K562 (cell line): Measurements from ENCODE around the gene DET1. TPM values are rescaled to one million over a fixed set of nuclear protein-coding genes. Genes with fewer than 3 reads are reported as not detected.

Experiments
- DDX20 ChIP-seq: fragments of 450-650 bp; IDR thresholded peaks from 2 replicates; pipeline ENCODE4 v1.6.1; 2016; ENCODE audit warnings: missing genetic modification characterization, low read depth, mild to moderate bottlenecking, missing compliant biosample characterization, moderate library complexity
- NFE2 ChIP-seq: IDR thresholded peaks from 2 replicates; pipeline ENCODE4 v1.6.1; 2014; ENCODE audit warnings: antibody characterized with exemption, low read depth
- RBM25 ChIP-seq: fragments of 200-400 bp; formaldehyde crosslinking; IDR thresholded peaks from 2 replicates; pipeline ENCODE4 v1.6.1; 2018; ENCODE audit warnings: low read length, low read depth, moderate library complexity; ENCODE audit not compliant: severe bottlenecking
- SAFB2 ChIP-seq: fragments of 200-400 bp; formaldehyde crosslinking; IDR thresholded peaks from 2 replicates; pipeline ENCODE4 v1.6.1; 2018; ENCODE audit warnings: borderline replicate concordance, low read length, low read depth, moderate library complexity; ENCODE audit not compliant: severe bottlenecking
- TRIM28 ChIP-seq: fragments of 450-650 bp; IDR thresholded peaks from 2 replicates; pipeline ENCODE4 v1.6.1; 2017
- polyA plus RNA-seq, 8 experiments: library from polyadenylated mRNA; depleted of rRNA in 4 of 8; stranded (reverse) in 5 of 8; unstranded in 3 of 8; fragments of >200 nt; fragmentation: Nextera tagmentation in 2 of 8; fragmentation: Illumina TruSeq in 1 of 8; extraction: Ambion mirVana in 2 of 8; extraction: Trizol in 1 of 8; gene quantifications; 2 replicates each; pipeline versions ENCODE4 v1.2.1 to v1.2.3, GENCODE V29; 2011 to 2014; ENCODE audit warnings: inconsistent platforms in 1 of 8, missing spikeins in 1 of 8
- total RNA-seq, 7 experiments: library from RNA; depleted of rRNA in 6 of 7; stranded (reverse); fragments of >200 nt in 6 of 7; fragmentation: Illumina TruSeq in 2 of 7; extraction: Trizol in 2 of 7; gene quantifications; 2 replicates each; pipeline versions ENCODE4 v1.2.1 to v1.2.3, GENCODE V29; 2011 to 2021; ENCODE audit warnings: low replicate concordance in 1 of 7
- TF ChIP-seq, protein P1 (sequence below): sonication (generic); formaldehyde crosslinking; IDR thresholded peaks from 2 replicates; pipeline ENCODE4 v1.8.0; 2022; ENCODE audit warnings: missing genetic modification reagents, mild to moderate bottlenecking, borderline replicate concordance
- TF ChIP-seq, protein P2 (sequence below): IDR thresholded peaks from 2 replicates; pipeline ENCODE4 v1.6.1; 2011; ENCODE audit not compliant: insufficient read length; ENCODE audit errors: extremely low read depth

The DET1 gene
- total and polyA plus RNA-seq, 9 of the 15 experiments (the other 6 are each of a cell fraction or from before 2014, with no cell fraction given), result 4.2 to 8.1 (median 6.0) TPM

DNA sequence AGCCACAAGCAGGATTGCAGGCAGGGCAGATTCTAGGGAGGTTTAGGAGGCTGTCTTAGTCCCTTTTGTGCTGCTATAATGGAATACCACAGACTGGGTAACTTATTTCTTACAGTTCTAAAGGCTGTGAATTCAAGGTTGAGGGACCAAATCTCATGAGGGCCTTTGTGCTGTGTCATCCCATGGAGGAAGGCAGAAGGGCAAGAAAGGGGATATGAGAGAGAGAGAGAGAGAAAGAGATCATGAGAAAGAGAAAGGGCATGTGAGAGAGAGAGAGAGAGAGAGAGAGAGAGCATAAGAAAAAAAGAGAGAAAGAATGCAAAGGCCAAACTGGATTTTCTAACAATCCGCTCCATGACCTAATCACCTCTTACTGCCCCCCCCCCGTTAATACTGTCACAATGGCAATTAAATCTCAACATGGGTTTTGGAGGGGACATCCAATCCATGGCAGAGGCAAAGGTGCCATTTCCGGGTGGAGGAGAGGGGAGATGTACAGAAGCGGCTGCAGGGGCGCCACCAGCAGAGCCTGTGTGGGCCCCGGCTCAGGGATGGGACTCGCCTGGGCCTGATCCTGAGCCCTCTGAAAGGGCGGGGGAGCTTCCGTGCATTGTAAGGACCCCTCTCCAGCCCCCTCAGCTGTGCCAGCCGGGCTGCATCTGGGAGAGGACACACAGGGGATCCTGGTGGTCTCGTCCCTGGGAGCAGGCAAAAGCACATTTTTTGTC, 58.5 kb downstream of the DET1 start (continued):
- TF ChIP-seq, protein P1, sequence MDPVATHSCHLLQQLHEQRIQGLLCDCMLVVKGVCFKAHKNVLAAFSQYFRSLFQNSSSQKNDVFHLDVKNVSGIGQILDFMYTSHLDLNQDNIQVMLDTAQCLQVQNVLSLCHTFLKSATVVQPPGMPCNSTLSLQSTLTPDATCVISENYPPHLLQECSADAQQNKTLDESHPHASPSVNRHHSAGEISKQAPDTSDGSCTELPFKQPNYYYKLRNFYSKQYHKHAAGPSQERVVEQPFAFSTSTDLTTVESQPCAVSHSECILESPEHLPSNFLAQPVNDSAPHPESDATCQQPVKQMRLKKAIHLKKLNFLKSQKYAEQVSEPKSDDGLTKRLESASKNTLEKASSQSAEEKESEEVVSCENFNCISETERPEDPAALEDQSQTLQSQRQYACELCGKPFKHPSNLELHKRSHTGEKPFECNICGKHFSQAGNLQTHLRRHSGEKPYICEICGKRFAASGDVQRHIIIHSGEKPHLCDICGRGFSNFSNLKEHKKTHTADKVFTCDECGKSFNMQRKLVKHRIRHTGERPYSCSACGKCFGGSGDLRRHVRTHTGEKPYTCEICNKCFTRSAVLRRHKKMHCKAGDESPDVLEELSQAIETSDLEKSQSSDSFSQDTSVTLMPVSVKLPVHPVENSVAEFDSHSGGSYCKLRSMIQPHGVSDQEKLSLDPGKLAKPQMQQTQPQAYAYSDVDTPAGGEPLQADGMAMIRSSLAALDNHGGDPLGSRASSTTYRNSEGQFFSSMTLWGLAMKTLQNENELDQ (CRISPR knock-in tag), result no peak
- TF ChIP-seq RBM25, result no peak
- TF ChIP-seq SAFB2, result no peak
- TF ChIP-seq NFE2, result peak; percentile 38; the same call in 1 of the 2 replicates
- TF ChIP-seq, protein P2, sequence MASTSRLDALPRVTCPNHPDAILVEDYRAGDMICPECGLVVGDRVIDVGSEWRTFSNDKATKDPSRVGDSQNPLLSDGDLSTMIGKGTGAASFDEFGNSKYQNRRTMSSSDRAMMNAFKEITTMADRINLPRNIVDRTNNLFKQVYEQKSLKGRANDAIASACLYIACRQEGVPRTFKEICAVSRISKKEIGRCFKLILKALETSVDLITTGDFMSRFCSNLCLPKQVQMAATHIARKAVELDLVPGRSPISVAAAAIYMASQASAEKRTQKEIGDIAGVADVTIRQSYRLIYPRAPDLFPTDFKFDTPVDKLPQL, result no peak
- TF ChIP-seq DDX20 (tag), result no peak
- TF ChIP-seq TRIM28, result no peak
- TF ChIP-seq, all 486 proteins: peak for 5
